Measurements from ENCODE around the gene FAM162A.

GRCh38 chr3:122414391-122414790 lies 30.4 kb downstream of the FAM162A start:
- TF ChIP-seq POLR2A (IDR thresholded peaks at IDR 0.05; ENCODE audit: low read depth, low read length) (no peak), POLR2AphosphoS5 (IDR thresholded peaks at IDR 0.05; ENCODE audit: low read depth, low read length) (no peak), TAF1 (IDR thresholded peaks at IDR 0.05; ENCODE audit: low read depth, low read length) (no peak)

Data from GM12891 (cell line).